HG02840 (cell line): Measurements from ENCODE around the gene CHPT1.
A peak's percentile ranks its signal among the peaks of the same experiment; 100 is the strongest.
"Not testable (repeated sequence)": the region's sequence is repeated elsewhere in the genome, so short reads cannot be mapped to it uniquely, and the experiment has no call there.

Experiments used
- ATAC-seq: cut with Tn5 transposase; IDR thresholded peaks from one replicate; pipeline ENCODE4 v1.9.1; 2021; ENCODE audit warnings: mild to moderate bottlenecking, moderate library complexity, moderate number of reproducible peaks; ENCODE audit not compliant: unreplicated experiment, low FRiP score

The CHPT1 gene

GRCh38 chr12:101714877-101715444, 17.5 kb downstream of the CHPT1 start:
- ATAC-seq, result no peak

GRCh38 chr12:101719566-101719965, 22.1 kb downstream of the CHPT1 start:
- ATAC-seq, result no peak

- no peak for ATAC-seq
These were observed 22.7 kb downstream of the CHPT1 start for GRCh38 chr12:101720118-101720517.

GRCh38 chr12:101722392-101722791, 25.0 kb downstream of the CHPT1 start:
- ATAC-seq, result no peak

GRCh38 chr12:101727098-101727497, 29.7 kb downstream of the CHPT1 start:
- no peak for ATAC-seq

- ATAC-seq, result no peak
These were observed 32.4 kb downstream of the CHPT1 start for GRCh38 chr12:101729842-101730241.

GRCh38 chr12:101732318-101732717, 34.9 kb downstream of the CHPT1 start:
- no peak for ATAC-seq

GRCh38 chr12:101733166-101733565, 35.7 kb downstream of the CHPT1 start:
- no peak for ATAC-seq

- not testable (repeated sequence) for ATAC-seq
These were observed 37.0 kb downstream of the CHPT1 start for GRCh38 chr12:101734482-101734881.

- no peak for ATAC-seq
These were observed 40.0 kb downstream of the CHPT1 start for GRCh38 chr12:101737476-101737875.

GRCh38 chr12:101738920-101739665, 41.7 kb downstream of the CHPT1 start, which contains the start of gene SYCP3:
SYCP3 (minus strand) TSS chr12:101739462; CDS start chr12:101737935, 1,527 bp downstream.
- no peak for ATAC-seq

- ATAC-seq, result no peak
These were observed 43.1 kb downstream of the CHPT1 start for GRCh38 chr12:101740566-101740965.

GRCh38 chr12:101740980-101741379, 43.5 kb downstream of the CHPT1 start:
- no peak for ATAC-seq

- ATAC-seq, result no peak
These were observed 45.8 kb downstream of the CHPT1 start for GRCh38 chr12:101743242-101743641.

GRCh38 chr12:101743724-101744472, 46.5 kb downstream of the CHPT1 start:
- peak; percentile 95 for ATAC-seq

GRCh38 chr12:101745481-101745880, 48.0 kb downstream of the CHPT1 start:
- no peak for ATAC-seq

- no peak for ATAC-seq
These were observed 48.8 kb downstream of the CHPT1 start for GRCh38 chr12:101746196-101746595.

GRCh38 chr12:101746661-101747060, 49.2 kb downstream of the CHPT1 start:
- ATAC-seq, result no peak

GRCh38 chr12:101747697-101748096, 50.3 kb downstream of the CHPT1 start:
- ATAC-seq, result no peak

GRCh38 chr12:101748907-101749306, 51.5 kb downstream of the CHPT1 start:
- no peak for ATAC-seq

GRCh38 chr12:101749657-101750056, 52.2 kb downstream of the CHPT1 start:
- no peak for ATAC-seq
